DND-41 (cell line): ENCODE results near the gene PRKAG2.

Source experiments
- ATAC-seq: fragments of 200-7000 bp; cut with Tn5 transposase; 3 replicates; pipeline ENCODE4 v1.9.1; 2021; ENCODE audit warnings: low read depth; ENCODE audit not compliant: insufficient read depth
- DNase-seq: peaks from one replicate; pipeline ENCODE4 v3.0.0-alpha.2; 2020
- H2AFZ ChIP-seq: 2 replicates; pipeline ENCODE4 v1.6.0; 2012; ENCODE audit warnings: low read depth, low read length
- H3K27ac ChIP-seq: 2 replicates; pipeline ENCODE4 v1.5.1; 2012; ENCODE audit warnings: low read length, inconsistent platforms
- H3K27me3 ChIP-seq: fragments of 200-600 bp; sonication (generic); 2 replicates; pipeline ENCODE4 v1.6.0; 2012; ENCODE audit warnings: low read length, mild to moderate bottlenecking, inconsistent platforms; ENCODE audit not compliant: insufficient read depth, poor library complexity
- H3K36me3 ChIP-seq: 2 replicates; pipeline ENCODE4 v1.5.1; 2012; ENCODE audit warnings: low read length, inconsistent platforms; ENCODE audit not compliant: insufficient read depth
- H3K4me1 ChIP-seq: 2 replicates; pipeline ENCODE4 v1.5.1; 2012; ENCODE audit warnings: mild to moderate bottlenecking, low read length; ENCODE audit not compliant: insufficient read depth
- H3K4me2 ChIP-seq: 2 replicates; pipeline ENCODE4 v1.6.0; 2012; ENCODE audit warnings: mild to moderate bottlenecking, moderate library complexity, low read length, inconsistent platforms; ENCODE audit not compliant: insufficient read depth
- H3K4me3 ChIP-seq, 2 experiments: fragments of 200-600 bp in 1 of 2; shearing (Covaris generic) in 1 of 2; 2 replicates each; pipeline ENCODE4 v1.5.1; 2012 to 2016; ENCODE audit warnings: inconsistent platforms in 2 of 2, low read length in 2 of 2, mild to moderate bottlenecking in 2 of 2, low read depth in 1 of 2, moderate library complexity in 1 of 2
- H3K79me2 ChIP-seq: 2 replicates; pipeline ENCODE4 v1.6.0; 2012; ENCODE audit warnings: low read length, inconsistent platforms; ENCODE audit not compliant: insufficient read depth
- H3K9ac ChIP-seq: 2 replicates; pipeline ENCODE4 v1.6.0; 2012; ENCODE audit warnings: low read depth, mild to moderate bottlenecking, inconsistent platforms, low read length, moderate library complexity
- H3K9me3 ChIP-seq: 2 replicates; pipeline ENCODE4 v1.5.1; 2012; ENCODE audit warnings: low read length, moderate library complexity, mild to moderate bottlenecking, inconsistent platforms; ENCODE audit not compliant: insufficient read depth, severe bottlenecking
- H4K20me1 ChIP-seq: 2 replicates; pipeline ENCODE4 v1.6.0; 2012; ENCODE audit warnings: low read length; ENCODE audit not compliant: insufficient read depth
- CTCF ChIP-seq: IDR thresholded peaks from 2 replicates; pipeline ENCODE4 v1.5.1; 2012; ENCODE audit warnings: borderline replicate concordance, low read length, moderate library complexity, mild to moderate bottlenecking; ENCODE audit not compliant: poor library complexity, severe bottlenecking; ENCODE audit errors: extremely low read depth
- EZH2 ChIP-seq: IDR thresholded peaks from 3 replicates; pipeline ENCODE4 v1.6.1; 2012; ENCODE audit warnings: borderline replicate concordance, low read depth, mild to moderate bottlenecking, moderate library complexity, low read length, inconsistent platforms; ENCODE audit not compliant: severe bottlenecking

Gene PRKAG2

GRCh38 chr7:151924508-151924907, 47.6 kb upstream of the PRKAG2 start:
- H3K4me2 ChIP-seq, result no peak overlapping the region
- no peak overlapping the region for H3K9ac ChIP-seq
- no peak for TF ChIP-seq CTCF
- TF ChIP-seq EZH2, result no peak
- H3K79me2 ChIP-seq, result no peaks in the 10 kb centered on the region
- no peaks in the 10 kb centered on the region for H4K20me1 ChIP-seq
- DNase-seq, result no peak
- H3K4me3 ChIP-seq, result no peak overlapping the region
- no peak for ATAC-seq
- H3K9me3 ChIP-seq, result no peaks in the 10 kb centered on the region
- H3K36me3 ChIP-seq, result no peaks in the 10 kb centered on the region
- H3K27me3 ChIP-seq, result peaks cover 12% of the 10 kb centered on the region
- H3K27ac ChIP-seq, result no peak overlapping the region
- H3K4me1 ChIP-seq, result no peaks in the 10 kb centered on the region
- no peak overlapping the region for H2AFZ ChIP-seq

GRCh38 chr7:151924001-151924400, 47.1 kb upstream of the PRKAG2 start:
- no peak for TF ChIP-seq CTCF
- no peaks in the 10 kb centered on the region for H3K36me3 ChIP-seq

GRCh38 chr7:151923097-151923876, 46.4 kb upstream of the PRKAG2 start:
- H3K36me3 ChIP-seq, result no peaks in the 10 kb centered on the region
- DNase-seq (no peak), ATAC-seq (no peak)
- H3K4me3 ChIP-seq, result no peak overlapping the region
- H2AFZ ChIP-seq, result no peak overlapping the region
- H4K20me1 ChIP-seq, result no peaks in the 10 kb centered on the region
- peaks cover 16% of the 10 kb centered on the region for H3K27me3 ChIP-seq
- no peaks in the 10 kb centered on the region for H3K79me2 ChIP-seq
- no peak overlapping the region for H3K27ac ChIP-seq
- no peaks in the 10 kb centered on the region for H3K9me3 ChIP-seq
- H3K9ac ChIP-seq, result no peak overlapping the region
- TF ChIP-seq CTCF (no peak), EZH2 (no peak)
- H3K4me1 ChIP-seq, result no peaks in the 10 kb centered on the region
- no peak overlapping the region for H3K4me2 ChIP-seq

More at GRCh38 chr7:151924001-151924400, 47.1 kb upstream of the PRKAG2 start:
- Histone ChIP-seq H3K4me2 (no peak overlapping the region), H3K4me1 (no peaks in the 10 kb centered on the region), H3K79me2 (no peaks in the 10 kb centered on the region), H3K9me3 (no peaks in the 10 kb centered on the region), H3K9ac (no peak overlapping the region), H3K4me3 (no peak overlapping the region), H3K27me3 (peaks cover 13% of the 10 kb centered on the region), H3K27ac (no peak overlapping the region), H2AFZ (no peak overlapping the region), H4K20me1 (no peaks in the 10 kb centered on the region)
- DNase-seq (no peak), ATAC-seq (no peak)

- Histone ChIP-seq H3K27me3 (peaks cover 16% of the 10 kb centered on the region), H3K9me3 (no peaks in the 10 kb centered on the region), H4K20me1 (no peaks in the 10 kb centered on the region), H3K27ac (no peak overlapping the region), H3K36me3 (no peaks in the 10 kb centered on the region), H3K4me2 (no peak overlapping the region), H2AFZ (no peak overlapping the region), H3K9ac (no peak overlapping the region), H3K4me1 (no peaks in the 10 kb centered on the region), H3K4me3 (no peak overlapping the region), H3K79me2 (no peaks in the 10 kb centered on the region)
- DNase-seq, result no peak
- no peak for ATAC-seq
- no peak for TF ChIP-seq CTCF
- TF ChIP-seq EZH2, result no peak
Measured at GRCh38 chr7:151921451-151921850, 44.5 kb upstream of the PRKAG2 start.
